HCT116 (cell line): ENCODE data around the gene CCL21. TPM values are rescaled to one million over a fixed set of nuclear protein-coding genes. Genes with fewer than 3 reads are reported as not detected.

ENCODE experiments used
- ATAC-seq: fragments of 200-7000 bp; cut with Tn5 transposase; 2 replicates; pipeline ENCODE4 v1.9.1; 2020; ENCODE audit warnings: mild to moderate bottlenecking, moderate library complexity
- BruUV-seq: library from RNA; stranded (reverse); fragments of 400-500 nt; replicated peaks from 2 replicates; lab custom pipeline; 2021; lab: Mats Ljungman, UMichigan
- CTCF ChIA-PET: fragments of 300-600 bp; sonication (Branson Sonifier 250); formaldehyde crosslinking; loops from one replicate; lab custom pipeline; 2021; ENCODE audit warnings: antibody characterized with exemption; lab: Charles Lee
- POLR2A ChIA-PET: fragments of 300-600, 350-600 bp; sonication (Branson Sonifier 250); formaldehyde crosslinking; loops from one replicate; lab custom pipeline; 2021; ENCODE audit warnings: antibody characterized with exemption; lab: Charles Lee
- RAD21 ChIA-PET, 2 experiments: fragments of 300-600 bp; sonication (Branson Sonifier 250); formaldehyde crosslinking; loops; one replicate each; lab custom pipeline; 2023; ENCODE audit warnings: low total read pairs in 2 of 2; ENCODE audit not compliant: uncharacterized antibody in 2 of 2, unreplicated experiment in 2 of 2, low non-redundant PET in 1 of 2; lab: Charles Lee
- DNase-seq: peaks from one replicate; pipeline ENCODE4 v3.0.0-alpha.2; 2010; ENCODE audit warnings: low read depth, low spot score
- H2AFZ ChIP-seq: fragments of 200-600 bp; shearing (Covaris generic), sonication (generic); 2 replicates; pipeline ENCODE4 v1.6.1; 2017; ENCODE audit warnings: low read depth, mixed run types, mixed read lengths, antibody characterized with exemption, low read length; ENCODE audit not compliant: poor library complexity, severe bottlenecking
- H3K27ac ChIP-seq: 2 replicates; pipeline ENCODE4 v1.5.1; 2012; ENCODE audit warnings: low read depth, low read length
- H3K27me3 ChIP-seq: fragments of 200-600 bp; sonication (generic); 2 replicates; pipeline ENCODE4 v1.6.1; 2016; ENCODE audit warnings: mixed run types, low read length, mixed read lengths; ENCODE audit not compliant: insufficient read depth
- H3K36me3 ChIP-seq, 2 experiments: fragments of 200-500 bp in 1 of 2; fragments of 200-600 bp in 1 of 2; sonication (Bioruptor generic) in 1 of 2; sonication (generic) in 1 of 2; 2 replicates each; pipeline versions ENCODE4 v1.5.1 to v1.6.1; 2014 to 2016; ENCODE audit warnings: low read length in 2 of 2, inconsistent platforms in 1 of 2, mixed read lengths in 1 of 2, mixed run types in 1 of 2; ENCODE audit not compliant: insufficient read depth in 2 of 2, control insufficient read depth in 1 of 2
- H3K4me1 ChIP-seq, 2 experiments: fragments of 200-600 bp in 1 of 2; sonication (generic) in 1 of 2; 2 replicates each; pipeline versions ENCODE4 v1.5.1 to v1.6.1; 2012 to 2017; ENCODE audit warnings: low read length in 2 of 2, inconsistent platforms in 1 of 2, mild to moderate bottlenecking in 1 of 2, mixed read lengths in 1 of 2, mixed run types in 1 of 2, moderate library complexity in 1 of 2; ENCODE audit not compliant: insufficient read depth in 2 of 2, control insufficient read depth in 1 of 2
- H3K4me2 ChIP-seq: fragments of 200-600 bp; sonication (generic); 2 replicates; pipeline ENCODE4 v1.6.1; 2017; ENCODE audit warnings: mixed run types, low read length, mixed read lengths
- H3K4me3 ChIP-seq, 2 experiments: fragments of 200-600 bp in 1 of 2; sonication (generic) in 1 of 2; replicated peaks in 1 of 2; 2 replicates each; pipeline ENCODE4 v1.5.1; 2011 to 2016; ENCODE audit warnings: low read length in 2 of 2, control low read depth in 1 of 2, low read depth in 1 of 2, mild to moderate bottlenecking in 1 of 2, mixed read lengths in 1 of 2, mixed run types in 1 of 2
- H3K79me2 ChIP-seq: fragments of 200-600 bp; sonication (generic); 2 replicates; pipeline ENCODE4 v1.6.1; 2017; ENCODE audit warnings: mild to moderate bottlenecking, mixed run types, low read length, moderate library complexity, mixed read lengths; ENCODE audit not compliant: insufficient read depth
- H3K9ac ChIP-seq: fragments of 200-600 bp; sonication (generic); 2 replicates; pipeline ENCODE4 v1.6.1; 2016; ENCODE audit warnings: low read length, mixed read lengths
- H3K9me2 ChIP-seq: fragments of 200-600 bp; sonication (generic), shearing (Covaris generic); 2 replicates; pipeline ENCODE4 v1.6.1; 2017; ENCODE audit warnings: mixed run types, mild to moderate bottlenecking, moderate library complexity; ENCODE audit not compliant: insufficient read depth
- H3K9me3 ChIP-seq, 2 experiments: fragments of 200-500 bp in 1 of 2; fragments of 200-600 bp in 1 of 2; sonication (Bioruptor generic) in 1 of 2; sonication (generic) in 1 of 2; 2 replicates each; pipeline ENCODE4 v1.6.1; 2014 to 2017; ENCODE audit warnings: low read length in 2 of 2, mixed read lengths in 2 of 2, inconsistent platforms in 1 of 2, low read depth in 1 of 2, mild to moderate bottlenecking in 1 of 2, mixed run types in 1 of 2, moderate library complexity in 1 of 2; ENCODE audit not compliant: control insufficient read depth in 1 of 2, insufficient read depth in 1 of 2
- H4K20me1 ChIP-seq: fragments of 200-600 bp; sonication (generic), shearing (Covaris generic); 2 replicates; pipeline ENCODE4 v1.6.1; 2017; ENCODE audit warnings: mixed run types, mild to moderate bottlenecking, moderate library complexity; ENCODE audit not compliant: insufficient read depth
- ATF3 ChIP-seq: IDR thresholded peaks from 2 replicates; pipeline ENCODE4 v1.6.1; 2012
- CBX3 ChIP-seq: IDR thresholded peaks from 2 replicates; pipeline ENCODE4 v1.6.1; 2012; ENCODE audit warnings: low read depth
- CEBPB ChIP-seq: IDR thresholded peaks from 2 replicates; pipeline ENCODE4 v1.6.1; 2012; ENCODE audit warnings: low read depth
- EZH2 ChIP-seq: fragments of 200-600 bp; sonication (generic); IDR thresholded peaks from 2 replicates; pipeline ENCODE4 v1.6.1; 2017; ENCODE audit warnings: antibody characterized with exemption, mixed run types
- FOSL1 ChIP-seq: IDR thresholded peaks from 2 replicates; pipeline ENCODE4 v1.6.1; 2012; ENCODE audit warnings: low read depth
- JUND ChIP-seq: IDR thresholded peaks from 2 replicates; pipeline ENCODE4 v1.6.1; 2012
- MAX ChIP-seq: IDR thresholded peaks from 2 replicates; pipeline ENCODE4 v1.6.1; 2012
- POLR2AphosphoS5 ChIP-seq: IDR thresholded peaks from 2 replicates; pipeline ENCODE4 v1.6.1; 2011; ENCODE audit warnings: mild to moderate bottlenecking, low read depth, low read length, moderate library complexity
- RAD21 ChIP-seq: IDR thresholded peaks from 2 replicates; pipeline ENCODE4 v1.6.1; 2012; ENCODE audit warnings: low read depth, mild to moderate bottlenecking
- SIN3A ChIP-seq: IDR thresholded peaks from 2 replicates; pipeline ENCODE4 v1.6.1; 2012; ENCODE audit warnings: low read depth
- SP1 ChIP-seq: IDR thresholded peaks from 2 replicates; pipeline ENCODE4 v1.6.1; 2012; ENCODE audit warnings: low read depth
- SRF ChIP-seq: IDR thresholded peaks from 2 replicates; pipeline ENCODE4 v1.6.1; 2012; ENCODE audit warnings: low read depth
- YY1 ChIP-seq: IDR thresholded peaks from 2 replicates; pipeline ENCODE4 v1.6.1; 2011; ENCODE audit warnings: low read length, low read depth, moderate library complexity, mild to moderate bottlenecking; ENCODE audit not compliant: insufficient replicate concordance; ENCODE audit errors: extremely low read depth
- ZFX ChIP-seq: fragments of 450-650 bp; IDR thresholded peaks from 2 replicates; pipeline ENCODE4 v1.6.1; 2017
- ZNF274 ChIP-seq: fragments of 200-500 bp; sonication (Bioruptor generic); IDR thresholded peaks from 2 replicates; pipeline ENCODE4 v1.6.1; 2014; ENCODE audit warnings: mild to moderate bottlenecking, low read depth, low read length, inconsistent platforms
- intact Hi-C: fragments of 100-400 bp; cut with micrococcal nuclease; formaldehyde crosslinking; loops from 2 replicates; pipeline ENCODE4 v1.10.0; 2022
- total RNA-seq: library from RNA; stranded (reverse); gene quantifications from one replicate; pipeline ENCODE4 v1.2.1, GENCODE V29; 2021; ENCODE audit not compliant: unreplicated experiment

The CCL21 gene
- total RNA-seq, 1 experiment from 2014 or later = 0.74 TPM

DNA sequence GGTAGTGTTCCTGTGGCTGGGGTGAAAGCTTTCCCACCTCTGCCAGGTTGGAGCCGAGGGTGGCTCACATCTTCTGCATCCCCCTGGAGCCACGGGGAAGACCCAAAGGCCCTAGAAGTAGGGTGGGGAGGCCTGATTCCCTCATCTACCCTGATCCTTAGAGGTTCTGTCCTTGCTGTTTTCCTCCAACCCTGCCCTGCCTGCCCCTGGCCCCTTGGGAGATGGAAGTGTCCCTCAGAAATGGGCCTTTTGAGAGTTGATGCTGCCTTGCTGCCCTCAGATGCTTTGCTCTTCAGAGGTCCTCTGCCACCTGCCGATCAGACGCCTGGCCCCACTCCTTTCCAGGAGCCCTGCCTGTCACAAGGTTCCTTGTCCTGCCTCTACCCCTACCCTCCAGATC lies 25.1 kb downstream of the CCL21 start:
- H2AFZ ChIP-seq = no peak overlapping the region
- DNase-seq (no peak), ATAC-seq (no peak)
- TF ChIP-seq ZNF274 (no peak), MAX (no peak), JUND (no peak), CBX3 (no peak), SP1 (no peak), ZFX (no peak), YY1 (no peak), RAD21 (no peak), SIN3A (no peak), POLR2AphosphoS5 (no peak), SRF (no peak), ATF3 (no peak), CEBPB (no peak), EZH2 (no peak), FOSL1 (no peak)
- no peak overlapping the region for H3K9ac ChIP-seq
- no peaks in the 10 kb centered on the region for H3K9me2 ChIP-seq
- no peaks in the 10 kb centered on the region for H3K36me3 ChIP-seq
- RAD21 ChIA-PET = no interaction called here
- H4K20me1 ChIP-seq = no peaks in the 10 kb centered on the region
- no peaks in the 10 kb centered on the region for H3K27me3 ChIP-seq
- H3K27ac ChIP-seq = no peak overlapping the region
- no TSS peak for BruUV-seq
- POLR2A ChIA-PET = interaction anchor here (0.6 kb wide), 1 partner anchor 13 kb away, joined by 7 read pairs; no protein-coding TSS in a partner anchor
- H3K4me3 ChIP-seq = no peak overlapping the region
- no peaks in the 10 kb centered on the region for H3K79me2 ChIP-seq
- H3K4me1 ChIP-seq = no peaks in the 10 kb centered on the region
- intact Hi-C loops = no loop called here
- no peaks in the 10 kb centered on the region for H3K9me3 ChIP-seq
- CTCF ChIA-PET = interaction anchor here (1.4 kb wide), 1 partner anchor 14 kb away, joined by 3 read pairs; no protein-coding TSS in a partner anchor
- H3K4me2 ChIP-seq = no peak overlapping the region
